Measurements from ENCODE around the gene MAP2K7. TPM values are rescaled to one million over a fixed set of nuclear protein-coding genes. Genes with fewer than 3 reads are reported as not detected.

MAP2K7 gene
- total RNA-seq, 2 experiments from 2014 or later, result 36.5 to 39.9 TPM

- no peaks in the 10 kb centered on the region for H3K36me3 Mint-ChIP-seq (ENCODE audit: low read depth)
- peak overlapping the region; percentile 48 for H3K4me3 Mint-ChIP-seq
- H3K4me1 Mint-ChIP-seq (ENCODE audit: low read depth), result peaks cover 12% of the 10 kb centered on the region
- no peaks in the 10 kb centered on the region for H3K9me3 Mint-ChIP-seq (ENCODE audit: insufficient read depth)
- ATAC-seq, result peak; percentile 27
- H3K27ac Mint-ChIP-seq, result no peak overlapping the region
- peaks cover 34% of the 10 kb centered on the region for H3K27me3 Mint-ChIP-seq (ENCODE audit: low read depth)
- CTCF ChIA-PET, result interaction anchor here (0.8 to 2.5 kb wide), 4 partner anchors 8 to 58 kb away, joined by 3 to 9 read pairs (median 6); partner anchors contain the start of genes MAP2K7 and SNAPC2
- no peak for DNase-seq
- POLR2A ChIA-PET, result interaction anchor here (0.5 to 0.6 kb wide), 2 partner anchors 376 to 593 kb away, joined by 3 to 5 read pairs; no protein-coding TSS in a partner anchor
Observed at GRCh38 chr19:7861619-7862412, 41.9 kb upstream of the MAP2K7 start.

GRCh38 chr19:7862413-7862951 is 41.2 kb upstream of the MAP2K7 start:
- peak; percentile 59 for ATAC-seq
- peak; percentile 74 for DNase-seq
- peaks cover 12% of the 10 kb centered on the region for H3K4me1 Mint-ChIP-seq (ENCODE audit: low read depth)
- no peaks in the 10 kb centered on the region for H3K9me3 Mint-ChIP-seq (ENCODE audit: insufficient read depth)
- H3K27ac Mint-ChIP-seq, result no peak overlapping the region
- peak overlapping the region; percentile 48 for H3K4me3 Mint-ChIP-seq
- H3K36me3 Mint-ChIP-seq (ENCODE audit: low read depth), result no peaks in the 10 kb centered on the region
- peaks cover 40% of the 10 kb centered on the region for H3K27me3 Mint-ChIP-seq (ENCODE audit: low read depth)
- CTCF ChIA-PET, result interaction anchor here (0.9 to 2.5 kb wide), 2 partner anchors 10 to 58 kb away, joined by 4 to 9 read pairs; partner anchors contain the start of gene SNAPC2
- POLR2A ChIA-PET, result interaction anchor here (0.5 to 0.6 kb wide), 2 partner anchors 44 to 377 kb away, joined by 3 to 5 read pairs; no protein-coding TSS in a partner anchor

GRCh38 chr19:7863157-7863970 is 40.3 kb upstream of the MAP2K7 start:
- CTCF ChIA-PET, result interaction anchor here (0.9 kb wide), 1 partner anchor 11 kb away, joined by 4 read pairs; no protein-coding TSS in a partner anchor
- peaks cover 44% of the 10 kb centered on the region for H3K27me3 Mint-ChIP-seq (ENCODE audit: low read depth)
- DNase-seq (no peak), ATAC-seq (peak; percentile 4)
- H3K9me3 Mint-ChIP-seq (ENCODE audit: insufficient read depth), result no peaks in the 10 kb centered on the region
- POLR2A ChIA-PET, result interaction anchor here (0.5 to 1.0 kb wide), 2 partner anchors 43 to 332 kb away, joined by 3 read pairs; no protein-coding TSS in a partner anchor
- H3K36me3 Mint-ChIP-seq (ENCODE audit: low read depth), result no peaks in the 10 kb centered on the region
- no peak overlapping the region for H3K4me3 Mint-ChIP-seq
- H3K27ac Mint-ChIP-seq, result no peak overlapping the region
- peaks cover 14% of the 10 kb centered on the region for H3K4me1 Mint-ChIP-seq (ENCODE audit: low read depth)

GRCh38 chr19:7863971-7864689 is 39.5 kb upstream of the MAP2K7 start:
- Mint-ChIP-seq H3K27me3 (ENCODE audit: low read depth) (peaks cover 44% of the 10 kb centered on the region), H3K36me3 (ENCODE audit: low read depth) (no peaks in the 10 kb centered on the region), H3K27ac (no peak overlapping the region), H3K4me3 (no peak overlapping the region), H3K9me3 (ENCODE audit: insufficient read depth) (no peaks in the 10 kb centered on the region), H3K4me1 (ENCODE audit: low read depth) (peaks cover 21% of the 10 kb centered on the region)
- no peak for ATAC-seq
- POLR2A ChIA-PET, result interaction anchor here (1.0 kb wide), 1 partner anchor 331 kb away, joined by 3 read pairs; no protein-coding TSS in a partner anchor
- no peak for DNase-seq
- CTCF ChIA-PET, result no interaction called here

- Mint-ChIP-seq H3K4me3 (no peak overlapping the region), H3K27me3 (ENCODE audit: low read depth) (peaks cover 44% of the 10 kb centered on the region), H3K4me1 (ENCODE audit: low read depth) (peaks cover 21% of the 10 kb centered on the region), H3K9me3 (ENCODE audit: insufficient read depth) (no peaks in the 10 kb centered on the region), H3K27ac (no peak overlapping the region), H3K36me3 (ENCODE audit: low read depth) (no peaks in the 10 kb centered on the region)
- POLR2A ChIA-PET, result no interaction called here
- DNase-seq (no peak), ATAC-seq (no peak)
- CTCF ChIA-PET, result no interaction called here
Observed at GRCh38 chr19:7864690-7865074, 39.0 kb upstream of the MAP2K7 start.

- H3K4me1 Mint-ChIP-seq (ENCODE audit: low read depth), result peaks cover 24% of the 10 kb centered on the region
- H3K9me3 Mint-ChIP-seq (ENCODE audit: insufficient read depth), result no peaks in the 10 kb centered on the region
- H3K4me3 Mint-ChIP-seq, result no peak overlapping the region
- no peaks in the 10 kb centered on the region for H3K36me3 Mint-ChIP-seq (ENCODE audit: low read depth)
- peaks cover 44% of the 10 kb centered on the region for H3K27me3 Mint-ChIP-seq (ENCODE audit: low read depth)
- CTCF ChIA-PET, result interaction anchor here (0.5 kb wide), 1 partner anchor 18 kb away, joined by 3 read pairs; no protein-coding TSS in a partner anchor
- POLR2A ChIA-PET, result interaction anchor here (0.6 to 1.1 kb wide), 3 partner anchors 35 to 236 kb away, joined by 3 read pairs; partner anchors contain the start of genes PET100, TIMM44 and XAB2
- no peak for DNase-seq
- no peak overlapping the region for H3K27ac Mint-ChIP-seq
- no peak for ATAC-seq
Observed at GRCh38 chr19:7865262-7865911, 38.3 kb upstream of the MAP2K7 start.

- H3K4me3 Mint-ChIP-seq, result no peak overlapping the region
- CTCF ChIA-PET, result interaction anchor here (0.6 kb wide), 1 partner anchor 26 kb away, joined by 3 read pairs; no protein-coding TSS in a partner anchor
- POLR2A ChIA-PET, result no interaction called here
Observed at GRCh38 chr19:7866399-7867091, 37.1 kb upstream of the MAP2K7 start.

GRCh38 chr19:7867092-7867844 is 36.4 kb upstream of the MAP2K7 start:
- no peak for ATAC-seq
- Mint-ChIP-seq H3K27ac (no peak overlapping the region), H3K36me3 (ENCODE audit: low read depth) (no peaks in the 10 kb centered on the region), H3K4me1 (ENCODE audit: low read depth) (peaks cover 39% of the 10 kb centered on the region), H3K9me3 (ENCODE audit: insufficient read depth) (no peaks in the 10 kb centered on the region), H3K4me3 (no peak overlapping the region), H3K27me3 (ENCODE audit: low read depth) (peaks cover 43% of the 10 kb centered on the region)
- POLR2A ChIA-PET, result no interaction called here
- DNase-seq, result no peak
- CTCF ChIA-PET, result no interaction called here

More at GRCh38 chr19:7866399-7867091, 37.1 kb upstream of the MAP2K7 start:
- H3K36me3 Mint-ChIP-seq (ENCODE audit: low read depth), result no peaks in the 10 kb centered on the region
- peaks cover 33% of the 10 kb centered on the region for H3K4me1 Mint-ChIP-seq (ENCODE audit: low read depth)
- ATAC-seq, result no peak
- no peak overlapping the region for H3K27ac Mint-ChIP-seq
- peaks cover 38% of the 10 kb centered on the region for H3K27me3 Mint-ChIP-seq (ENCODE audit: low read depth)
- DNase-seq, result no peak
- H3K9me3 Mint-ChIP-seq (ENCODE audit: insufficient read depth), result no peaks in the 10 kb centered on the region

- no peak for DNase-seq
- no peaks in the 10 kb centered on the region for H3K36me3 Mint-ChIP-seq (ENCODE audit: low read depth)
- peaks cover 48% of the 10 kb centered on the region for H3K27me3 Mint-ChIP-seq (ENCODE audit: low read depth)
- H3K27ac Mint-ChIP-seq, result no peak overlapping the region
- ChIA-PET CTCF (interaction anchor here (0.9 to 2.0 kb wide), 21 partner anchors 9 to 300 kb away, joined by 3 to 40 read pairs (median 7); partner anchors contain the start of genes LRRC8E, MAP2K7, SNAPC2 and TIMM44), POLR2A (interaction anchor here (1.3 to 1.5 kb wide), 2 partner anchors 75 to 238 kb away, joined by 5 read pairs; partner anchors contain the start of genes PET100, TIMM44 and XAB2)
- peaks cover 44% of the 10 kb centered on the region for H3K4me1 Mint-ChIP-seq (ENCODE audit: low read depth)
- ATAC-seq, result no peak
- H3K4me3 Mint-ChIP-seq, result peak overlapping the region; percentile 65
- H3K9me3 Mint-ChIP-seq (ENCODE audit: insufficient read depth), result no peaks in the 10 kb centered on the region
Observed at GRCh38 chr19:7868326-7868670, 35.4 kb upstream of the MAP2K7 start.

All from activated CD8-positive, alpha-beta T cell treated with anti-CD3 and anti-CD28 coated beads, Interleukin-2, amount 10 ng/mL, durations not matched to agents 7 days and 5 days (primary cell).